Uterus (tissue), 2 donors: ENCODE results near the gene SLC24A5.

Experiments used
- POLR2A ChIP-seq, 2 donors: fragments of 450-650 bp; IDR thresholded peaks; one replicate each; pipeline ENCODE4 v1.6.1; 2016; ENCODE audit warnings: antibody characterized with exemption in 2 of 2, mild to moderate bottlenecking in 1 of 2, moderate library complexity in 1 of 2
- TF ChIP-seq, protein P1 (sequence below), 4 experiments: fragments of 200-600 bp in 2 of 4; fragments of 450-650 bp in 2 of 4; sonication (generic) in 2 of 4; IDR thresholded peaks; one replicate each; pipeline ENCODE4 v1.5.1; 2016 to 2019; ENCODE audit warnings: antibody characterized with exemption in 4 of 4, mild to moderate bottlenecking in 2 of 4, moderate library complexity in 1 of 4

DNA sequence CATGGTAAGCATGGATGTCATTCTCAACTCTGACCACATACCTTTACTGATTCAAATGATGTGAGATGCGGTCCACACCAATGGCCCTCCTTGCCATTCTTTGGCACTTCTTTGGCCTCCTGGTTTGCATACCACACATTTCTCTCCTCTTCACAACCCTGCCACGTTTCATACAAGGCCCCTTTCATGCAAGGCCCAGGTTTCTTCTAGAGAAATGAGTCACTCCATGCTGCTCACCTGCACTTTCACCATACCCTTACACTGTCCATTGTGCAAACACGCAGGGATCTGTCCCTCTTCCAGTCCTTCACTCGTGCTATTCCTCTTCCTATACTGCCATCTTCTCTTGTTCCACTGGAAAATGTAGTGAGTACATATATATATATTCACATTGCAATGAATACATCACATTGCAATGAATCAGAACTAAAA, 24.4 kb upstream of the SLC24A5 start:
- TF ChIP-seq POLR2A (IDR thresholded peaks at IDR 0.05): no peak
- TF ChIP-seq, protein P1, sequence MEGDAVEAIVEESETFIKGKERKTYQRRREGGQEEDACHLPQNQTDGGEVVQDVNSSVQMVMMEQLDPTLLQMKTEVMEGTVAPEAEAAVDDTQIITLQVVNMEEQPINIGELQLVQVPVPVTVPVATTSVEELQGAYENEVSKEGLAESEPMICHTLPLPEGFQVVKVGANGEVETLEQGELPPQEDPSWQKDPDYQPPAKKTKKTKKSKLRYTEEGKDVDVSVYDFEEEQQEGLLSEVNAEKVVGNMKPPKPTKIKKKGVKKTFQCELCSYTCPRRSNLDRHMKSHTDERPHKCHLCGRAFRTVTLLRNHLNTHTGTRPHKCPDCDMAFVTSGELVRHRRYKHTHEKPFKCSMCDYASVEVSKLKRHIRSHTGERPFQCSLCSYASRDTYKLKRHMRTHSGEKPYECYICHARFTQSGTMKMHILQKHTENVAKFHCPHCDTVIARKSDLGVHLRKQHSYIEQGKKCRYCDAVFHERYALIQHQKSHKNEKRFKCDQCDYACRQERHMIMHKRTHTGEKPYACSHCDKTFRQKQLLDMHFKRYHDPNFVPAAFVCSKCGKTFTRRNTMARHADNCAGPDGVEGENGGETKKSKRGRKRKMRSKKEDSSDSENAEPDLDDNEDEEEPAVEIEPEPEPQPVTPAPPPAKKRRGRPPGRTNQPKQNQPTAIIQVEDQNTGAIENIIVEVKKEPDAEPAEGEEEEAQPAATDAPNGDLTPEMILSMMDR (IDR thresholded peaks at IDR 0.05): no peak
